ENCODE data around the gene NAV3.
"Not testable (repeated sequence)": the region's sequence is repeated elsewhere in the genome, so short reads cannot be mapped to it uniquely, and the experiment has no call there.

Gene NAV3

GRCh38 chr12:78198896-78199295 is 368.2 kb downstream of the NAV3 start:
- DNase-seq: no peak

GRCh38 chr12:78199926-78200325 is 369.2 kb downstream of the NAV3 start:
- DNase-seq: no peak

- DNase-seq: no peak
These were observed 374.2 kb downstream of the NAV3 start for GRCh38 chr12:78204926-78205325.

- DNase-seq: no peak
These were observed 377.4 kb downstream of the NAV3 start for GRCh38 chr12:78208092-78208491.

- peak; percentile 92 for DNase-seq
These were observed 379.3 kb downstream of the NAV3 start for GRCh38 chr12:78209846-78210505.

- no peak for DNase-seq
These were observed 379.8 kb downstream of the NAV3 start for GRCh38 chr12:78210506-78210860.

- DNase-seq: peak; percentile 11
These were observed 380.2 kb downstream of the NAV3 start for GRCh38 chr12:78210894-78211302.

GRCh38 chr12:78220811-78221210 is 390.1 kb downstream of the NAV3 start:
- no peak for DNase-seq

- no peak for DNase-seq
These were observed 393.5 kb downstream of the NAV3 start for GRCh38 chr12:78224154-78224553.

GRCh38 chr12:78226763-78227162 is 396.1 kb downstream of the NAV3 start:
- no peak for DNase-seq

GRCh38 chr12:78229591-78230101 is 399.0 kb downstream of the NAV3 start:
- no peak for DNase-seq

- DNase-seq: no peak
These were observed 402.1 kb downstream of the NAV3 start for GRCh38 chr12:78232756-78233155.

GRCh38 chr12:78236264-78236663 is 405.6 kb downstream of the NAV3 start:
- no peak for DNase-seq

- DNase-seq: no peak
These were observed 408.9 kb downstream of the NAV3 start for GRCh38 chr12:78239544-78239943.

GRCh38 chr12:78240827-78241226 is 410.1 kb downstream of the NAV3 start:
- DNase-seq: no peak

- peak; percentile 43 for DNase-seq
These were observed 410.8 kb downstream of the NAV3 start for GRCh38 chr12:78241446-78241845.

- DNase-seq: no peak
These were observed 414.3 kb downstream of the NAV3 start for GRCh38 chr12:78244916-78245507.

- DNase-seq: no peak
These were observed 417.6 kb downstream of the NAV3 start for GRCh38 chr12:78248321-78248720.

GRCh38 chr12:78249578-78249977 is 418.9 kb downstream of the NAV3 start:
- no peak for DNase-seq

GRCh38 chr12:78257662-78258061 is 427.0 kb downstream of the NAV3 start:
- not testable (repeated sequence) for DNase-seq

GRCh38 chr12:78260976-78261375 is 430.3 kb downstream of the NAV3 start:
- DNase-seq: no peak

GRCh38 chr12:78261901-78262300 is 431.2 kb downstream of the NAV3 start:
- DNase-seq: no peak
